GDM1 (cell line): Measurements from ENCODE around the gene CERS6.
A peak's percentile ranks its signal among the peaks of the same experiment; 100 is the strongest.

ENCODE experiments used
- DNase-seq: peaks from one replicate; lab custom pipeline; 2025; lab: John Stamatoyannopoulos, UW

The CERS6 gene

DNA sequence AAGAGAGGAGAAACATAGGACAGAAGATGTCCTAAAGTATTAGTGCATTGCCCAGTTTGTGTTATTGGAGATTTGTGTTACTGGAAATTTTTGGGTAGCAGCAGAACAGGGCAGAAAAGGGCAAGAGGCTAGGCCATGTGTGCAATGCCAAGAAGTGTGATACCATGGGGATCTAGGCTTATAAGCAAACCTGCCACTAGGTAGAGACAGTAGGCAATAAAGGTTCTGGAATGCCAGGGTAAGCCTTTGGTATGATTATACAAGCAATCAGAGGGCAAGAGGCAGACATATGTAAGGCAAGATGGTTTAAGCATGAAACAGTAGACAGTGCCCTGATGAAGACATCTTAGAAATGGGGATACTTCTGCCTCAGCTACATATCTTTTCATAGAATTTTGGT is 12.3 kb upstream of the CERS6 start:
- no peak for DNase-seq

DNA sequence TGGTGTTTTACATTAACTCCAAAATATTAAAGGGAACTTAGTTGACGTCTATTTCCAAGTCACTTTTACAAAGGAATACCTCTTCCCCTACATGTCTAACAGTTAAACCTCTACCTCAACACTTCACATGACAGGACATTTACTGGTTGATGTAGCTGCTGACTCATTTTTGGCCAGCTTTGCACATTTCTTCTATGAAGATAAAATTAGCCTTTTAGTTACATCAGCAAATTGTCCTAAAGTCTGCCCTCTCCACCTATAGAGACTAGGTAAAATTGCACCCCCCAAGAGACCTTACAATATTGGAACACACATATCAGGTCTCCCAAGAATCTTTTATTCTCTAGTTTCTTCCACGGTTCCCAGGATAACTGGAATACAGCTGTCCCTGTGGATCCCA is 10.1 kb upstream of the CERS6 start:
- DNase-seq: no peak

GRCh38 chr2:168448980-168449379 is 7.1 kb upstream of the CERS6 start:
- DNase-seq: no peak

DNA sequence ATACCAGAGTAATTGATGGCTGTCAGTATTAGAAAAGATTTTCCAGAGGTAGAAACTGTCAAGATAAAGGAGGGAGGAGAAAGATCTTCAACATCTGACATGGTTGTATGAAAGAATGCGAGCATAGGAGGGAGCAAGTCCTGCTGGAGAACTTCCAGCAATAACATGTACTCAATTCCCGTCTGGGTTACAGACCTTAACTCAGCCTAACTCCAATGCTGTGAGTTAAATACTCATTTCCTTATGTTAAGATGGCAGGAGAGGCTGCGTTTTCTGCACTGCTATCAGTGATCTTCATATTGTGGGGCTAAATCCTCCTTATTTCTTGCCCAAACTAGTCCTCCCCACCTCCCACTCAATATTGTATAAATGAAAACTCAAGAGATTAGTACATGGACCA is 6.7 kb upstream of the CERS6 start:
- no peak for DNase-seq

- no peak for DNase-seq
These were observed 5.9 kb upstream of the CERS6 start for GRCh38 chr2:168450171-168450570.

GRCh38 chr2:168450732-168451131 is 5.3 kb upstream of the CERS6 start:
- no peak for DNase-seq

GRCh38 chr2:168452781-168453180 is 3.3 kb upstream of the CERS6 start:
- DNase-seq: no peak

- no peak for DNase-seq
These were observed 2.7 kb upstream of the CERS6 start for GRCh38 chr2:168453404-168453803.

DNA sequence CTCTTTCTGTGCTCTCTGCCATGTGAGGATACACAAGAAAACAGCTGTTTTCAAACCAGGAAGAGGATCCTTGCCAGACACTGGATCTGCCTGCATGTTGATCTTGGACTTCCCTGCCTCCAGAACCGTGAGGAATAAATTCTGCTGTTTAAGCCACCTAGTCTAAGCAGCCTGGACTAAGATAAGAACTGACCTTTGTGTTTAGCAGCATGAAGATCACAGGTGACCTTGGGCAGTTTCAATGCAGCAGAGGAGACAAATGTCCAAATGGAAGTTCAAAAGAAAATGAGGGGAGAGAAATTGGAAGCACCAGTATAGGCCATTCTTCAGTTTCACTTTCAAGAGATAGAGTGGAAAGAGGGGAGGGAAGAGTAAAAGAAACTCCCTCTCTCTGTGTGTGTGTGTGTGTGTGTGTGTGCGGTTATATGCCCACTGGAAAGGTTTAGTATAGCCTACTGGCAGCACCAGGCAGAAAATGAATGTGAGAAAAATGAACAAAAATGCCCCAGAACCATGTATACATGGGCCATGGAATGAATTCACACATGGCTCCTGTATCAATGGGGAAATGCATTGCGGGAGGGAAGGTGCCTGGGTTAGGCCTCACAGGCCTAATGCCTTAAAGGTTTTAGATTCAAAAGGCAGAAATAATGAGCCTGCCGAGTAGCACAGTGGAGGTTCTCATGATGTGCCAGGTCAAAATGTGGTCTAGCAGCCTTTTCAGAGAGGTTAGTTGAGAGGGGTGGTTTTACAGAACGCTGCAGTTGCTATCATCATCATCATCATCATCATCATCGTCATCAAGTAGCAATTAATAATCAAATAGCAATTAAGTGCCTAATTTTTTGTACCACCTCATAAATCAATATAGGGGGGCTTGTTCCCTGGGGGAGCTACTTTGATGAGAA is 1.1 kb upstream of the CERS6 start:
- DNase-seq: no peak

DNA sequence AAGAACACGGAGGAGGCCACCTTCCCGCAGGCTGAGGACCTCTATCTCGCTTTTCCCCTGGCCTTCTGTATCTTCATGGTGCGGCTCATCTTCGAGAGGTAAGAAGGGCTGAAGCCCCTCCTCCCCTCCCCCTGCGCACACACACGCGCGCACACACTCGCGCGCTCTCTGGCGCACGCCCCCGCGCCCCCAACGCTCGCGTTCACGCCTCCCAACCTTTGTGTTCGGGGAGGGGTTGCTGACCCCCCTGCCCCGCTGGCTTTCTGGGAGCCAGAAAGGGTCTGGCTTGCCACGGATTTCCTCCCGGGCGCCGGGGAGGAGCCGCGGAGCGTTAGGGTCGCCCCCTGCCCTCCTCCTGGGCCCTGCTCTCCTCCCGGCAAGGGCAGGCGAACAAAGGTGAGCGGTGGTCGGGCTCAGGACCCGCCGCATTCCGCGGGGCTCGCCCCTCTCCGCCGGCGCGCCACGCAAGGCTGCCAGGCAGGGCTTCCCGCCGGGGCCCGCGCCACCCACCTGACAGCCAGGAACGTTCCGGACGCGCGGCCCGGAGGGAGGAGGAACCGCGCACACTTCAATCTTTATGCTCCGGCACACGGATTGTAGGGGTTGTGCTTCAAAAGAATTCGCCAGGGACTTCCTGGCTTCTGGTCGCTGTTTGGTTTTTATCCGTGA is 583 bp downstream of the CERS6 start:
- peak; percentile 42 for DNase-seq

GRCh38 chr2:168457190-168457895 is 1.3 kb downstream of the CERS6 start:
- DNase-seq: no peak

- DNase-seq: no peak
These were observed 2.1 kb downstream of the CERS6 start for GRCh38 chr2:168458139-168458538.

GRCh38 chr2:168459256-168459655 is 3.2 kb downstream of the CERS6 start:
- DNase-seq: no peak

DNA sequence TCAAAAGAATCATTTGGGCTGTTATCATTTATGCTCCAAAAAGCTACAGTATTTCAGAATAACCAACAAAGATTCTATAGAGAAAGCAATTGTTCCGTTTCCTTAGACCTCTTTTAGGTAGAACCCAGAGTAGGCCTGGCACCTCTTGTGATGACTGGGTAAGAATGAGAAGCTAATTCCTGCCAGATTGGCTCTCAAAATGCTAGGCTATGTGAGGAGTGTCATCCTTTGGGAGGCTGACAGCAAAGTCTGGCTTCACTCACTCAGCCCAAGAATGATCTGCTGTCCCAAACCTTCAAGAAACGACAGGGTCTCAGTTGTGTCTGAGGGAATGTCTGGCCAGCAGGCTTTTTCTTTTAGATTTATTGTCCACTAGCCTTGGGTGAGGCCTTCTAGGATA is 4.5 kb downstream of the CERS6 start:
- DNase-seq: no peak

DNA sequence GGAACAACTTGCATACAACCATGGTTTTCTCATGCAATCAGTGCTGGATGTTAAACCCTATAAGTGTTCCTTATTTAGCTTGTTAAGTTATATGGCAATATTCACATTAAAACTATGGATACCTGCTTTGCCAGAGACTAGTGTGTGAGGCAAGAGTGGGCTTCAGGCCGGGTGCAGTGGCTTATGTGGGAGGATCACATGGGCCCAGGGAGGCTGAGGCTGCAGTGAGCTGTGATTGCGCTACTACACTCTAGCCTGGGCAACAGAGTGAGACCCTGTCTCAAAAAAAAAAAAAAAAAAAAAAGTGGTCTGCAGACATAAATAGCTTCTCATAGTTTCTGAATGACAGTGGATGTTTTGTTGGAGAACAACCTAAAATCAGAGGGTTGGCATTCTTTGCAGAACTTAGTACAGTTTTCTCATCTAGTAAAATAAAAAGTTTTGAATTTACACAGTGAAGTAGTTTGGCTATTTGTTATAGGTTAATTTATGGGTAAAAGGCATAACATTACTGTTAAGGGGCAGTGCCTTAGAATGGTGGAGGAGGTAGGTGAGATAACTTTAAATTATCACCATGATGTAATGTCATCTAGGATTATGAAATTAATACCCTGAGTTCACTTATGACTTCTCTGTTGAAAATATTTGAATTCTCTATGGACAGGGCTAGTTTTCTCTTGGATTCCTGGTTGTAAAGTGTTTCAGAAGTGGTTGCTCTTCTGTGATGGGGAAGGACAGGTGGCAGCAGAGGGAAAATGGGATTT is 5.3 kb downstream of the CERS6 start:
- DNase-seq: no peak

DNA sequence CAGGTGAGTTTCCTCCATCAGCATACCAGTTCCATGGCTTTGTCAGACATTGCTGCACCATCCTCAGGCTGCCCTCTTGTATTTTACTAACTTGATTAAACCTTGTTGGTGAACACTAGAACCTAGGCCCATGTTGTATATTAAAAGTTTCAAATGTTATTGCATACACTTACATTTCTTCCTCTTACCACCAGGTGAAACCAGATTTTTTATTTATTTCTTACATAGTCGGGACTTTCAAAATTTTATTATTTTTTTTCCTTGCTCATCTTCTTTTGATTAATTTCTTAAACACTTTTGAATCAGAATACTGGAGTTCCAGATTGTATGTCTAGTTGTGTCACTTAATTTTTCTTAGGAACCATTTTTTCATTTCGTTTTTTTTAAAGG is 5.9 kb downstream of the CERS6 start:
- DNase-seq: no peak

GRCh38 chr2:168462543-168463045 is 6.5 kb downstream of the CERS6 start:
- no peak for DNase-seq

GRCh38 chr2:168465594-168465993 is 9.5 kb downstream of the CERS6 start:
- no peak for DNase-seq

DNA sequence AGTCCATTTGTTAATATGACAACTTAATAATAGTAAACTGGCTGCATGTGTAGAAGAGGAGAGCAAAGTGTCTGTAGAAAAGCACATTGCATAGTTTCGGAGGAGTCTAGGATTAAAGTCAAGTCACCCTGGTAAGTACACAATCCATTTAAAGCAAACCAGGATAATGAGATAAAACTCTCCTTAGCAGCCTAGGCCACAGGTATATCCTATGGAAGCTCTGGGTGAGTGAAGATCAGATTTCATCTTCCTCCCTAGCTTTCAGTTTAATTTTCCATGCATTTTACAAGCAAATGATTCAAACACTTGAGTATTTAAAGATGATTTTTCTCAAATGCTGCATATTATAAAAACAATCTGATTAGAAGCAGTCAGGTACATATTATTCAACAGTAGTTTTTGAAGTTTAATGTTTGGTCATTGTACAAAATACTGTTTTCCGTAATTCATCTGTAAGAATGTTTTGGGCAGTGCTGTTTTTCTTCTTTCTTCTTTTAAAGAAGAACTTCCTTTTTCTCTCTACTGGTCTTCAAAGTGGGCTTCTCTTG is 10.2 kb downstream of the CERS6 start:
- no peak for DNase-seq

DNA sequence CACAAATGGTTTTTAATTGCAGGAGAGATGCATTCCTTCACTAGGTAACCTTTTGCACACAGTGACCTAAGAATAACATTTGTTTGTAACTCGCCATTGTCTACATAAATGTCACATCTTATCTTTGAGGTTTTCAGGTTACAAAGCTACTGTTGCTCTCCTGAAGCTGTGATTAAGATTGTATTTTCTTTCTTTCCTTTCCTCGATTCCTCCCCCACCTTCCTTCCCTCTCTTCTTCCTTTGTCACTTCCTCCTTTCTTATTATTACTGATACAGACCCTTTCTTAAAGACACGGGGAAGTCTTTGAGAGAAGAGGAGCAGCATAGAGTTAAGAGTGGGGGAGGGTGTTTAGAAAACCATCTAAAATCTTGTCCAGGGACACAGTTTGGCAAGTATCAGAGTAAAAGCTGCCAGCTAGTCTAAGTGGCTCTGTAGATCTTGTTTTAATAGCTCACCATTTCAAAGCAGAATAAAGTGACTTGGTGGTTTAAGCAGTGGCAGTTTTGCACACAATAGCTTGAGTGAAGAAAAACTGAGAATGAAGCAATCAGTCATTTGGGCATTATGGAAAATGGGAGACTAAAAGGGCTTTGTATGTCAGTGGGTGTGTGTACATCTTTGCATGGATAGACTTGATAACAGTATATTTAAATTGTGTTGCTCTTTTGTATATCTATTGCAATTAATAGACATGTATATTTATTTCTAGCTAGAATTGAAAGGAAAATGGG is 10.9 kb downstream of the CERS6 start:
- DNase-seq: no peak

- no peak for DNase-seq
These were observed 11.7 kb downstream of the CERS6 start for GRCh38 chr2:168467729-168468128.
